ENCODE results near the gene ORM1.
A peak's percentile ranks its signal among the peaks of the same experiment; 100 is the strongest.
"Not testable (repeated sequence)": the region's sequence is repeated elsewhere in the genome, so short reads cannot be mapped to it uniquely, and the experiment has no call there.

Gene ORM1

GRCh38 chr9:114332474-114333040 is 9.7 kb downstream of the ORM1 start:
- peaks cover 21 to 29% of the 10 kb centered on the region in 2 experiments for H3K4me1 ChIP-seq (ENCODE audit: control insufficient read depth in 1 of 2, insufficient read depth in 1 of 2, low read depth in 1 of 2, low read length in 1 of 2)
- not testable (repeated sequence) for H3K9me3 ChIP-seq; H3K4me3 ChIP-seq (ENCODE audit: low read depth in 1 of 2, low read length in 1 of 2); H3K27me3 ChIP-seq
- H3K36me3 ChIP-seq: peaks cover 33% of the 10 kb centered on the region
- H3K27ac ChIP-seq: peak overlapping the region; percentile 18

GRCh38 chr9:114333718-114334117 is 10.8 kb downstream of the ORM1 start:
- Histone ChIP-seq H3K36me3 (peaks cover 44% of the 10 kb centered on the region), H3K4me1 (ENCODE audit: control insufficient read depth in 1 of 2, insufficient read depth in 1 of 2, low read depth in 1 of 2, low read length in 1 of 2) (peaks cover 12 to 19% of the 10 kb centered on the region in 2 experiments)
- not testable (repeated sequence) for H3K9me3 ChIP-seq; H3K4me3 ChIP-seq (ENCODE audit: low read depth in 1 of 2, low read length in 1 of 2); H3K27ac ChIP-seq; H3K27me3 ChIP-seq

GRCh38 chr9:114334490-114334889 is 11.6 kb downstream of the ORM1 start:
- H3K27me3 ChIP-seq: no peaks in the 10 kb centered on the region
- H3K9me3 ChIP-seq: no peaks in the 10 kb centered on the region
- H3K4me1 ChIP-seq (ENCODE audit: control insufficient read depth in 1 of 2, insufficient read depth in 1 of 2, low read depth in 1 of 2, low read length in 1 of 2): peaks cover 12 to 19% of the 10 kb centered on the region in 2 experiments
- no peak for TF ChIP-seq CTCF (IDR thresholded peaks at IDR 0.05)
- H3K4me3 ChIP-seq (ENCODE audit: low read depth in 1 of 2, low read length in 1 of 2): no peak overlapping the region
- peak overlapping the region; percentile 44 for H3K27ac ChIP-seq
- peaks cover 52% of the 10 kb centered on the region for H3K36me3 ChIP-seq

- Histone ChIP-seq H3K27ac (peak overlapping the region; percentile 39), H3K4me1 (ENCODE audit: control insufficient read depth in 1 of 2, insufficient read depth in 1 of 2, low read depth in 1 of 2, low read length in 1 of 2) (peaks cover 21 to 23% of the 10 kb centered on the region in 2 experiments), H3K36me3 (peaks cover 65% of the 10 kb centered on the region), H3K9me3 (no peaks in the 10 kb centered on the region), H3K4me3 (ENCODE audit: low read depth in 1 of 2, low read length in 1 of 2) (no peak overlapping the region), H3K27me3 (no peaks in the 10 kb centered on the region)
- TF ChIP-seq CTCF (IDR thresholded peaks at IDR 0.05): no peak
These were observed 12.8 kb downstream of the ORM1 start for GRCh38 chr9:114335745-114336144.

GRCh38 chr9:114336157-114336556 is 13.3 kb downstream of the ORM1 start:
- Histone ChIP-seq H3K9me3 (no peaks in the 10 kb centered on the region), H3K27ac (peak overlapping the region; percentile 39), H3K4me3 (ENCODE audit: low read depth in 1 of 2, low read length in 1 of 2) (no peak overlapping the region), H3K27me3 (no peaks in the 10 kb centered on the region), H3K36me3 (peaks cover 69% of the 10 kb centered on the region), H3K4me1 (ENCODE audit: control insufficient read depth in 1 of 2, insufficient read depth in 1 of 2, low read depth in 1 of 2, low read length in 1 of 2) (peaks cover 21 to 23% of the 10 kb centered on the region in 2 experiments)
- no peak for TF ChIP-seq CTCF (IDR thresholded peaks at IDR 0.05)

GRCh38 chr9:114336699-114337395 is 13.9 kb downstream of the ORM1 start:
- Histone ChIP-seq H3K27ac (peak overlapping the region; percentile 39), H3K27me3 (no peaks in the 10 kb centered on the region), H3K4me1 (ENCODE audit: control insufficient read depth in 1 of 2, insufficient read depth in 1 of 2, low read depth in 1 of 2, low read length in 1 of 2) (peaks cover 19 to 23% of the 10 kb centered on the region in 2 experiments), H3K4me3 (ENCODE audit: low read depth in 1 of 2, low read length in 1 of 2) (no peak overlapping the region), H3K36me3 (peaks cover 76% of the 10 kb centered on the region), H3K9me3 (no peaks in the 10 kb centered on the region)
- no peak for TF ChIP-seq CTCF (IDR thresholded peaks at IDR 0.05)

Measured in neutrophil (primary cell).